ENCODE data around the gene SH2D3A.

SH2D3A gene

GRCh38 chr19:6708346-6708745 is 58.9 kb downstream of the SH2D3A start:
- DNase-seq (ENCODE audit: low read depth in 2 of 2): no peak

- DNase-seq (ENCODE audit: low read depth in 2 of 2): no peak
Measured at GRCh38 chr19:6707658-6708018, 59.6 kb downstream of the SH2D3A start.

- DNase-seq (ENCODE audit: low read depth in 2 of 2): no peak
Measured at GRCh38 chr19:6707011-6707657, 60.1 kb downstream of the SH2D3A start.

GRCh38 chr19:6706633-6706958 is 60.6 kb downstream of the SH2D3A start:
- no peak for DNase-seq (ENCODE audit: low read depth in 2 of 2)

GRCh38 chr19:6705931-6706632 is 61.2 kb downstream of the SH2D3A start:
- no peak for DNase-seq (ENCODE audit: low read depth in 2 of 2)
